Rectal smooth muscle tissue (tissue), 1 donor: ENCODE measurements around the gene EPHA10.
"Not testable (repeated sequence)": the region's sequence is repeated elsewhere in the genome, so short reads cannot be mapped to it uniquely, and the experiment has no call there.

Experiments
- H3K27ac ChIP-seq: one replicate; pipeline ENCODE4 v1.7.0; 2013; ENCODE audit warnings: low read depth, low read length, inconsistent platforms
- H3K27me3 ChIP-seq: one replicate; pipeline ENCODE4 v1.7.0; 2013; ENCODE audit warnings: low read length; ENCODE audit not compliant: control insufficient read depth, insufficient read depth
- H3K36me3 ChIP-seq: one replicate; pipeline ENCODE4 v1.7.0; 2013; ENCODE audit warnings: low read length; ENCODE audit not compliant: control insufficient read depth, insufficient read depth
- H3K4me1 ChIP-seq: one replicate; pipeline ENCODE4 v1.7.0; 2013; ENCODE audit warnings: low read length; ENCODE audit not compliant: control insufficient read depth, insufficient read depth
- H3K4me3 ChIP-seq: one replicate; pipeline ENCODE4 v1.7.0; 2013; ENCODE audit warnings: low read length
- H3K9ac ChIP-seq: one replicate; pipeline ENCODE4 v1.7.0; 2013; ENCODE audit warnings: low read length

Gene EPHA10

DNA sequence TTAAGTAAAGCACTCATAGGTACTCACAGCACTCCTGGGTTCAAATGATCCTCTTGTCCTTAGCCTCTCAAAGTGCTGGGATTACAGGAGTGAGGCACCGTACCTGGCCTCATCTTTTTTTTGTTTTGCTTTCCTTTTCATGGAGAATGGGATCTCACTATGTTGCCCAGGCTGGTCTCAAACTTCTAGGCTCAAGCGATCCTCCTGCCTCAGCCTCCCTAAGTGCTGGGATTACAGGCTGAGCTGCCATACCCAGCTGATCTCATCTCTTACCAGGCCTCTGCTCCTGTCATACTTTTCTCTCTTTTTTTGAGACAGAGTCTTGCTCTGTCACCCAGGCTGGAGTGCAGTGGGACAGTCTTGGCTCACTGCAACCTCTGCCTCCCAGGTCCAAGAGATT is 77.2 kb downstream of the EPHA10 start:
- not testable (repeated sequence) for H3K27ac ChIP-seq
- peaks cover 14% of the 10 kb centered on the region for H3K4me1 ChIP-seq
- H3K36me3 ChIP-seq, result peaks cover 23% of the 10 kb centered on the region

DNA sequence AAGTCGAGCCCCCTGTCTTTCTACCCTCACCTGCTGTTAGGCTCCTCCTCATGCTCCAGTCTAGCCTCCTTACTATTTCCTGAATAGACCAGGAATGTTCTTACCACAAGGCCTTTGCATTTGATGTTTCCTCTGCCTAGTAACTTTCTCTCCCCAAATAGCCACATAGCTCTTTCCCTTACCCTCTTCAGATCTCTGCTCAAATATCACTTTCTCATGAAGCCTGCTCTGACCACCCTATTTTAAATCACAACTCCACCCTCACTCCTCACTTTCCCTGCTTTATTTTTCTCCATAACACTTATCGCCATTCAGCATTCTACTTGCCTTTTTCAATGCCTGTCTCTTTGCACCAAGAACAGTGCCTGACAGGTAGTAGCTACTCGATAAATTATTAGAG is 79.2 kb downstream of the EPHA10 start:
- Histone ChIP-seq H3K9ac (no peak overlapping the region), H3K36me3 (peaks cover 28% of the 10 kb centered on the region), H3K4me1 (peaks cover 6% of the 10 kb centered on the region), H3K4me3 (no peak overlapping the region), H3K27me3 (no peaks in the 10 kb centered on the region), H3K27ac (no peak overlapping the region)

More for the DNA sequence above, 77.2 kb downstream of the EPHA10 start:
- not testable (repeated sequence) for H3K9ac ChIP-seq, H3K4me3 ChIP-seq, H3K27me3 ChIP-seq

DNA sequence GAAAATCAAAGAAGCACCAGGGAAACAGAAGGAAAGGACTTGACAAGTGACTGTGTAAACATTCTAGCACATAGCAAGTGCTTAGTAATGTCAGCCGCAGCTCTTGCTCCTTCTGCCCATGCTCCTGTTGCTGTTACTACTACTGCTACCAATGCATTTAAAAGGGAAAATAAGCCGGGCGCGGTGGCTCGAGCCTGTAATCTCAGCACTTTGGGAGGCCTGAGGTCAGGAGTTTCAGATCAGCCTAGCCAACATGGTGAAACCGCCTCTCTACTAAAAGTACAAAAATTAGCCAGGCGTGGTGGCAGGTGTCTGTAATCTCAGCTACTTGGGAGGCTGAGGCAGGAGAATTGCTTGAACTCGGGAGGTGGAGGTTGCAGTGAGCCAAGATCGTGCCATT is 80.7 kb downstream of the EPHA10 start:
- H3K4me3 ChIP-seq, H3K27me3 ChIP-seq, H3K27ac ChIP-seq, H3K9ac ChIP-seq, H3K4me1 ChIP-seq: not testable (repeated sequence)
- H3K36me3 ChIP-seq, result peaks cover 26% of the 10 kb centered on the region

DNA sequence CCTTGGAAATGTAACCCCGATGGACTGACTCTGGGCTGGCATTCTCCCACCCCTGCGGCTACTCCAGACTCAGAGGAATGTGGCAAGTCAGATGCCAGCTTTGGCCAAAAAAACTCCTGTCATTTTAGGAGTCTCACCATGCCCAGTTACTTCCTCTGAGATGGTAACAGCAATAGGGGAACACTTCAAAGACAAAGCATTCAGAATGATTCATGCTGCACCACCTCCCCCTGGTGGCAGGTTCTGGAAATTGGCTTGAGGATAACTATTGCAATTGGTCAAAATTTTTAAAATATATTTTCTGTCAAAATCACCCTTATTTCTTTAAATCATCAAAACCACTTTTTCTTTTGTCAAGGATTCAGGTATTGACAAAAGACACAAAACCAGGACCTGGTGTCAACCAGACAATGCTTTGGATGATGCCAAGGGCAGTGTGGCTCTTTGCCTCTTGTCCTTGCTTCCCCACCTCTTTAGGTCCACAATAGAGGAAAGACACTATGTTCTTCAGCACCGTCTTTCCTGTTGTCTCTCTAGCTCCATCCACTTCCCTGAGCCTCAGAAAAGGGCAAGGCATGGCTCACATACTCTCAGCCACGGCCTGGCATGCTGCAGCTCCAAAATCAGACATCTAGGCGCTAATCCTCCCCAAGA is 82.5 kb downstream of the EPHA10 start:
- Histone ChIP-seq H3K4me3 (no peak overlapping the region), H3K9ac (no peak overlapping the region), H3K27ac (no peak overlapping the region), H3K36me3 (peaks cover 26% of the 10 kb centered on the region), H3K4me1 (no peaks in the 10 kb centered on the region), H3K27me3 (no peaks in the 10 kb centered on the region)

DNA sequence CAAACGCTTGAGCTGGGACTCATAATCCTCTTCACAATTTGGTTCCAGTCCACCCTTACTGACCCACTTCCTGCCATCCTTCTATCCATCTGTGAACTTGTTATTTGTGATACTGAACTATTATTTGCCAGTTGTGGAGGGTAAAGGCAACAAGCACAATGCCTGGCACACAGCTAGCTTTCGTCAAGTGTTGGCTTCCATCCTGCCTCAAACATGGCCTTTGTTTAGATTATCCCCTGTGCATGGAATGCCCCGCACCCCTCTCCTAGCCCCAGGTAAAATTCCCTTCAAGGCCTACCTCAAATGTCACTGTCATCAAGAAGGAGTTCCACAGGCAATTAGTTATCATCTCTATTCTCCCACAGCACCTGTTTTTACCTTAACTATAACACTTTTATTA is 84.0 kb downstream of the EPHA10 start:
- Histone ChIP-seq H3K9ac (no peak overlapping the region), H3K4me3 (no peak overlapping the region), H3K27ac (no peak overlapping the region), H3K36me3 (peaks cover 20% of the 10 kb centered on the region), H3K4me1 (peaks cover 10% of the 10 kb centered on the region), H3K27me3 (no peaks in the 10 kb centered on the region)

DNA sequence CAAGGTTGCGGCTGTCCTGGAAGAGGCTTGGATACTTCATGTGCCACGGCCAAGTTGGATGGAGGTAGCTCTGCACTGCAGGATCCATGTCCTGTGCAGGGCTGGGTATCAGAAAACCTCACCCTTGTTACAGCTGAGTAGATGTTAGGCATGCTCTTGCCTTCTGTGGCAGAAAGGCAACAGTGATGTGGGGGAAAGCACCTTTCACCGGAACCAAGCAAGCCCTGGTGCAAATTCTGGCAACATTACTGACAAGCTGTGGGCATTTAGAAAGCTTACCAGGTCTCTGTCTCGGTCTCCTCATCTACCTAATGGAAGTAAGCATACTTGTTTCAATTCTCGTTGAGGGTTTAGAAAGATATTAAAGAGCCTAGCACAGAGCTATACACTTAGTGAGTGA is 87.1 kb downstream of the EPHA10 start:
- Histone ChIP-seq H3K36me3 (peaks cover 6% of the 10 kb centered on the region), H3K4me3 (no peak overlapping the region), H3K27ac (no peak overlapping the region)

DNA sequence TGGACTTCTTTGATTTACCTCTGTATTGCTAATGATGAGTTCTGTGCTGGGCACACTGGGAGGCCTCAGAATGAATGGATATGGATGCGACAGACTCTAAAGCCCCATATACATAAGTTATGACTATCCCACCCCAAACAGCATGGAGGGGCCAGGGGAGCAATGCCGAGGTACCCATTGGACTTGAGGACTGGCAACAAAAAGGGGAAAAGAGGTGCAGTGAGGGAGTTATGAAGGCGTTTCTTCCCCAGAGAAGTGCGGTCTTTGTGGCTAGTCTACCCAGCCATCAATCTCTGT is 87.8 kb downstream of the EPHA10 start:
- H3K27me3 ChIP-seq, result no peaks in the 10 kb centered on the region
- no peak overlapping the region for H3K27ac ChIP-seq
- peaks cover 15% of the 10 kb centered on the region for H3K4me1 ChIP-seq
- no peak overlapping the region for H3K9ac ChIP-seq
- H3K36me3 ChIP-seq, result peaks cover 3% of the 10 kb centered on the region
- no peak overlapping the region for H3K4me3 ChIP-seq

More for the DNA sequence above, 87.1 kb downstream of the EPHA10 start:
- Histone ChIP-seq H3K9ac (no peak overlapping the region), H3K4me1 (peaks cover 15% of the 10 kb centered on the region), H3K27me3 (no peaks in the 10 kb centered on the region)

DNA sequence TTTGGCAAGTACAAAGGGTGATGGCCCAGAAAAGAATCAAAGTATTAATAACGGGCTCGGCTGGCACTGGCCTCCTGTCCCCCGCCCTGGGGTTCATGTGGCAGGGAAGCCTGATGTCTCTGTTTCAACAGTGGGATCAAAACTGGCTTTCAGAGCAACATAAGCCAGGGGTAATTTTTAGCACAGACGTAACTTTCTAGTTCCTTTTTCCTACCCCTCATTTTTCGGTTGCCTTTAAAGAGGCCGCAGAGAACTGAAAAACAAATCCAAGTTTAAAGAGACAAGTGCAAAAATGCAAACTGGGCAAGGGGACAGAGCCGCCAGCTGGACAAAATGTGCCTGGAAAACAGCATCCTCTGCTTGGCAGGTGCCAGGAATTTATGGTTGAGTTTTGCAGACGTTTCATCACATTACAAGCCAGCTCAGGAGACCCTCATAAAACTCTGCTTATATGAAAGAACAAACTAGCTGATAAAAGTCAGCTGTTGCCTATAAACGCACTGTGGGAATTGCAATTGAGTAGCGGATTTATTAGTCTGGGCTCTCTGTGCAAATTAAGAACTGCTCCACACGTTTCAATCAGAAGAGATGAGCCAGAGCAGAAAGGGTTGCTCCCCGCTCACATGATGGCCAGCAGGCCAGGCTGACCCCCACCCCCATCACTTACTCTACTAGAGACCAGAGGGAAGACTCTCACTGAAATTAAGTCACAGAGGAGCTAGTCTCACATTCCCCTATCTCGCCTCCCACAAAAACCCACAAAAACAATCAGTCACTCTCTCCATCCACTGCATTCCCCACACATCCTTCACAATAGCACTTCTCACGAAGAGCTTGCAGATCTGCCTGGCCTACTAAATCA is 88.4 kb downstream of the EPHA10 start:
- peaks cover 3% of the 10 kb centered on the region for H3K36me3 ChIP-seq
- H3K27me3 ChIP-seq, result no peaks in the 10 kb centered on the region
- peaks cover 15% of the 10 kb centered on the region for H3K4me1 ChIP-seq
- peak overlapping the region; percentile 45 for H3K27ac ChIP-seq
- H3K4me3 ChIP-seq, result no peak overlapping the region
- no peak overlapping the region for H3K9ac ChIP-seq

DNA sequence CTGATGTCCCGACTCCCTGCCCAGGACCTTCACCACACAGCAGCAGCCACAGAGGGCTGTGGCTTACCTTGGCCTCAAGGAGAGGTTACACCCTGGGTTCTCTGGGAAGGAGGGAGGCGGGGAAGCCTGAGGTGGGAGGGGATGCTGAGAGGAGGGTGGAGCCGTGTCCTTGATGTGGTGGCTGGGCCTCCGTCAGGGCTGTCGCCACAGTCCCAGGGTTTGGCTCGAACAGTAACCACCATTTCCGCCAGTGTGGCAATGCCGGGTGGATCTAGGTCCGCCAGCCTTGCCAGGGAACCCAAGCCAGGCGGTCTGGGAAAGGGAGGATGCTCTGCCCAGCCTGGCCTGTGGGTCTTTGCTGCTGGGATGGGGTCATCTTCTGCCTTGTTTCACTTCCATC is 91.0 kb downstream of the EPHA10 start:
- no peak overlapping the region for H3K9ac ChIP-seq

DNA sequence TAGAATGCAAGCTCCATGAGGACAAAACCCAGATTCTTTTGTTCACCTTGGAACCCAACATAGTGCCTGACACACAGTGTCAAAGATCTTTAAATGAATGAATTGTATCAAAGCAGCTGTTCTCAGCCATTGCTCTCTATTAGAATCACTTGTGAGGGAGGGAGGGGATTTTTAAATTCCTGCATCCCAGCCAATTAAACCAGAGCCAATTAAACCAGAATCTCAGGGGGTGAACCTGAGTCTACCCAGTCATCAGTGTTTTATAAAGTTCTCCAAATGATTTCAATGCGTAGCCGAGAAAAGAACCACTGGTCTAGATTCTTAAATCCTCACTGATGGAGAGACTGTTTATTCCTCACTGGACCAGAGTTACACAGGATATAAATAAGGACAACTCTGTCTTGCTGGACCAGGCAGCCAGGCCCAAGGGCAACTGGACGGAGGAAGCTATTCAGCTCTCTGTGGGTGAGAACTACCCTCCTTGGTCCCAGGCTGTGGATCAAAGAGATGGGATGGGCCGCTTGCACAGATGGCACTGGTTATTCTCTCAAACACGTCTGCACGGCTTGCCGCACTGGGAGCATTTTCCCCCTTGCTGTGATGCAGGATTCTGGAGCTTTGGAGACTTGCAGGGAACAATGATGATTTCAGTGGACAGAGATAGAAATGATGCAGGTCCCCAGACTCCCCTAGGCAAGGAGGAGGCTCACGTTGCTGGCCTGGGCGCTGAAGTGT is 92.6 kb downstream of the EPHA10 start:
- H3K4me3 ChIP-seq, result no peak overlapping the region

More for the DNA sequence above, 91.0 kb downstream of the EPHA10 start:
- H3K27ac ChIP-seq, result no peak overlapping the region
- H3K36me3 ChIP-seq, result no peaks in the 10 kb centered on the region
- peaks cover 15% of the 10 kb centered on the region for H3K4me1 ChIP-seq
- H3K4me3 ChIP-seq, result no peak overlapping the region
- H3K27me3 ChIP-seq, result no peaks in the 10 kb centered on the region

DNA sequence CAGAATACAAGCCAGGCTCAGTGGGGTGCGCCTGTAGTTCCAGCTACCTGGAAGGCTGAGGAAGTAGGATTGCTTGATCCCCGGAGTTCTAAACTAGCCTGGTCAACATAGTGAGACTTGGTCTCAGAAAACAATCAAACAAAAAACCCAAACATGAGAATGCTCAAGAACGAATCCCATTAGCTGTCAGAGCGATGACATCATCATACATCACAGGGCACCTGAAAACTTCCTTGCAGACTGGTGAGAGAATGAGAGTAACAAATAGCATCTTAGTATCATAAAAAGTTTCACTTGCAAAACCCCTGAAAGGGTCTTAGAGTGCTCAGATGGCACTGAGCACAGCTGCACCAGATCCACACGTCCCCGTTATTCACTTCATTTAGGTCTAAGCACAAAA is 93.7 kb downstream of the EPHA10 start:
- Histone ChIP-seq H3K36me3 (no peaks in the 10 kb centered on the region), H3K27me3 (no peaks in the 10 kb centered on the region), H3K9ac (no peak overlapping the region), H3K4me1 (peaks cover 21% of the 10 kb centered on the region), H3K4me3 (no peak overlapping the region), H3K27ac (no peak overlapping the region)

More for the DNA sequence above, 92.6 kb downstream of the EPHA10 start:
- Histone ChIP-seq H3K4me1 (peaks cover 18% of the 10 kb centered on the region), H3K27me3 (no peaks in the 10 kb centered on the region), H3K36me3 (no peaks in the 10 kb centered on the region), H3K9ac (no peak overlapping the region), H3K27ac (no peak overlapping the region)

DNA sequence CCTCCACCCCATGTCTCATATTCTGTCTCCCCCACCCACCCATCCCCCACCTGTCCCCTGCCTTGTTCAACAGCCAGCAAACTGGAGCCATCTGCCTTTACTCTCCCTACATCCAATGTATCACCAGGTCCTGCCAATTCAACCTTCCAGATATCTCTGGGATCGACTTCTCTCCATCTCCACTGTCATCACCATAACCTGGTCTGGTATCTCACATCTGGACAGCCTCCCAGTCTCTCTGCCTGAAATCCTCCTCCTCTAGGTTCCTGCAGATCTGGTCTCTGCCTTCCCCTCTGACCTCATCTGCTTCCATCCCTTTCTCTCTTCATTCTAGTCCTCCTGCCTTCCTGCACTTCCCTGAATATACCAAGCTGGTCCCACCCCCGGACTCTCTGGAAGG is 94.8 kb downstream of the EPHA10 start:
- Histone ChIP-seq H3K27me3 (no peaks in the 10 kb centered on the region), H3K36me3 (no peaks in the 10 kb centered on the region), H3K27ac (no peak overlapping the region), H3K4me1 (peaks cover 14% of the 10 kb centered on the region), H3K9ac (no peak overlapping the region), H3K4me3 (no peak overlapping the region)
